ENCODE data around the gene ASPHD2.

Gene ASPHD2

GRCh38 chr22:26445577-26446275 lies 16.7 kb downstream of the ASPHD2 start:
- no peak for DNase-seq (ENCODE audit: low read depth in 2 of 2)

- no peak for DNase-seq (ENCODE audit: low read depth in 2 of 2)
These were observed 17.9 kb downstream of the ASPHD2 start for GRCh38 chr22:26446808-26447515.

GRCh38 chr22:26447584-26448329 lies 18.7 kb downstream of the ASPHD2 start:
- DNase-seq (ENCODE audit: low read depth in 2 of 2), result no peak

GRCh38 chr22:26448334-26448733 lies 19.3 kb downstream of the ASPHD2 start:
- DNase-seq (ENCODE audit: low read depth in 2 of 2), result no peak

GRCh38 chr22:26448941-26449340 lies 19.9 kb downstream of the ASPHD2 start:
- DNase-seq (ENCODE audit: low read depth in 2 of 2), result no peak

- DNase-seq (ENCODE audit: low read depth in 2 of 2), result no peak
These were observed 21.6 kb downstream of the ASPHD2 start for GRCh38 chr22:26450453-26451185.

- no peak for DNase-seq (ENCODE audit: low read depth in 2 of 2)
These were observed 23.4 kb downstream of the ASPHD2 start for GRCh38 chr22:26452236-26453016.

GRCh38 chr22:26453216-26453615 lies 24.2 kb downstream of the ASPHD2 start:
- no peak for DNase-seq (ENCODE audit: low read depth in 2 of 2)

GRCh38 chr22:26453812-26454500 lies 24.9 kb downstream of the ASPHD2 start:
- no peak for DNase-seq (ENCODE audit: low read depth in 2 of 2)

GRCh38 chr22:26457661-26458272 lies 28.7 kb downstream of the ASPHD2 start:
- DNase-seq (ENCODE audit: low read depth in 2 of 2), result no peak

- DNase-seq (ENCODE audit: low read depth in 2 of 2), result no peak
These were observed 31.1 kb downstream of the ASPHD2 start for GRCh38 chr22:26460202-26460601.

- peak; percentile 7 to 11 for DNase-seq (ENCODE audit: low read depth in 2 of 2)
These were observed 32.2 kb downstream of the ASPHD2 start for GRCh38 chr22:26461188-26461810.

- no peak for DNase-seq (ENCODE audit: low read depth in 2 of 2)
These were observed 33.0 kb downstream of the ASPHD2 start for GRCh38 chr22:26462051-26462450.

GRCh38 chr22:26462641-26463040 lies 33.6 kb downstream of the ASPHD2 start:
- DNase-seq (ENCODE audit: low read depth in 2 of 2), result no peak

GRCh38 chr22:26463101-26463661 lies 34.1 kb downstream of the ASPHD2 start:
- no peak for DNase-seq (ENCODE audit: low read depth in 2 of 2)

- no peak for DNase-seq (ENCODE audit: low read depth in 2 of 2)
These were observed 34.6 kb downstream of the ASPHD2 start for GRCh38 chr22:26463688-26464087.

GRCh38 chr22:26464312-26464711 lies 35.3 kb downstream of the ASPHD2 start:
- no peak for DNase-seq (ENCODE audit: low read depth in 2 of 2)

- DNase-seq (ENCODE audit: low read depth in 2 of 2), result no peak
These were observed 37.1 kb downstream of the ASPHD2 start for GRCh38 chr22:26466196-26466595.

- no peak for DNase-seq (ENCODE audit: low read depth in 2 of 2)
These were observed 41.7 kb downstream of the ASPHD2 start for GRCh38 chr22:26470807-26471206.

All from activated CD8-positive, alpha-beta memory T cell treated with anti-CD3 and anti-CD28 coated beads for 4 hours (primary cell).